GM19438 (cell line): ENCODE results near the gene TADA2A.
"Not testable (repeated sequence)": the region's sequence is repeated elsewhere in the genome, so short reads cannot be mapped to it uniquely, and the experiment has no call there.

Experiments used
- ATAC-seq: cut with Tn5 transposase; IDR thresholded peaks from one replicate; pipeline ENCODE4 v1.9.1; 2021; ENCODE audit warnings: low read depth; ENCODE audit not compliant: unreplicated experiment

Gene TADA2A

DNA sequence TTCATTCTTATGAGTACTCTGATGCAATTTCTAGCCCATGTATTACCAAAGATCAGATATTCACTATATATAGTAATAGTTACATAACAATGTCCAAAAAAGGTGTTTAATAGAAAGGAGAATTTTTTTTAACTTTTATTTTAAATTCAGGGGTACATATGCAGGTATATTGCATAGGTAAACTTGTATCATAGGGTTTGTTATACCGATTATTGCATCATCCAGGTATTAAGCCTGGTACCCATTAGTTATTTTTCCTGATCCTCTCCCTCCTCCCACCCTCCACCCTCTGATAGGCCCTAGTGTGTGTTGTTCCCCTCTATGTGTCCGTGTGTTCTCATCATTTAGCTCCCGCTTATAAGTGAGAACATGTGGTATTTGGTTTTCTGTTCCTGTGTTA is 51.1 kb downstream of the TADA2A start:
- ATAC-seq, result not testable (repeated sequence)

- no peak for ATAC-seq
These were observed 52.1 kb downstream of the TADA2A start for GRCh38 chr17:37458805-37459204.

- no peak for ATAC-seq
These were observed 55.0 kb downstream of the TADA2A start for GRCh38 chr17:37461668-37462067.

DNA sequence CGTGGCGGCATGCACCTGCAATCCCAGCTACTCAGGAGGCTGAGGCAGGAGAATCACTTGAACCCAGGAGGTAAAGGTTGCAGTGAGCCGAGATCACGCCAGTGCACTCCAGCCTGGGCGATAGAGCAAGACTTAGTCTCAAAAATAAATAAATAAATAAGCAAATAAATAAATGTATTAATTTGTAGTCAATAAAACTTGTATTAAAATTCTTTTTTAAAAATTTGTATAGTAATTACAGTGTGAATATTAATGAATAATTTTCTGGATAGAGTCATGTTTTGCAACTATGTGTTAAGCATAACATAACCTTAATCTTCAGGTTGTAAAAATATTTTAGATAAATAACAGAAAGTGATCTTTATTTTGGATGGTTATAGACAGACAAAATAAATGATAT is 55.8 kb downstream of the TADA2A start:
- no peak for ATAC-seq

DNA sequence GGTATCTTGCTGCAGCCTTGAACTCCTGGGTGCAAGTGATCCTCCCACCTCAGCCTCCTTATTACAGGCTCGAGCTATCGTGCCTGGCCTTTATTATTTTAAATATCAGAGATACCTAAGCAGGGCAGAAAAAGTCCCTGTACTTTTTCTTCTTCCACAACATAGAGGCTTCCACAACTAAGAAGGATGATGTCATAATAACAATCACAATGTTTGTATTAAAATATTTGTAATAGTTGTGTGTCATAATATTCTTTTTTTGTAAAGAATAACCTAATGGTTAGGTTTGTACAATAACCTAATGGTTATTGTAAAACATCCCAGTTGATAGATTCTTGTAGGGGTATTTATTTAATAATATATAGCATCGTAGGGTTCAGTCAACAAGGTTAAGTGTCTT is 56.4 kb downstream of the TADA2A start:
- no peak for ATAC-seq

DNA sequence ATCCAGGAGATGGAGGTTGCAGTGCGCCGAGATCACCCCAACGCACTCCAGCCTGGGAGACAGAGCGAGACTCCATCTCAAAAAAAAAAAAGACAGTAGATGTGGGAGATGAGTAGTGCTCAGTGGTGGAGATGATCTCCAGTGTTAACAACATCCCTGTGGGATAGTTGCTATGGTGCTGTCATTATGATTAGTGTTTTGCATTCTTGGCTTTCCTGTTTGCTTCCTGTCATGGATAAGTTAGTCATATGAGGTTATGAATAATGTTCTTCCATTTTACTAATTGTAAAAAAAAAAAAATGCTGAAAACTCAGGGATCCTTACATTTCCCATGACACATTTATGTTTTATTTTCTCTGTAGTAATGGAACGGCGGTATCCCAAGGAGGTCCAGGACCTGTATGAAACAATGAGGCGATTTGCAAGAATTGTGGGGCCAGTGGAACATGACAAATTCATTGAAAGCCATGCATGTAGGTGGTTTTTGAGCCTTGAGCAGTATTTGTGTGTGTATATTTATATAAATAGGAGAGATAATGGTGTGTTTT is 58.5 kb downstream of the TADA2A start:
- no peak for ATAC-seq

- ATAC-seq, result no peak
These were observed 59.8 kb downstream of the TADA2A start for GRCh38 chr17:37466471-37466870.

DNA sequence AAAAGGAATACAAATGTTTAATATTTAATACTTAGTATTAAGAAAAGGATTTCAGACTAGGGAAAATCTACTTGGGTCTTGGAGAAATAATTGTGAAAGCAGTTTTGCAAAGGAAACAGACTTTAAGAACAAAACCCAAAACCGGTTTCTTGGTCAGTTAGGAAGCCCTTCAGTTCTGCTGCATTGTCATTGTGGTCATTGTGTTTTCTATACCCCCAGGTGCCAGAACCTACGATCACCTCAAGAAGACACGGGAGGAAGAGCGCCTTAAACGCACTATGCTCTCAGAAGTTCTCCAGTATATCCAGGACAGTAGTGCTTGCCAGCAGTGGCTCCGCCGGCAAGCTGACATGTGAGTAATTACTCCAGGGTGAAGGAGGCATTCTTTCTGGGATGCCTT is 63.5 kb downstream of the TADA2A start:
- no peak for ATAC-seq

- ATAC-seq, result no peak
These were observed 69.2 kb downstream of the TADA2A start for GRCh38 chr17:37475731-37476420.

DNA sequence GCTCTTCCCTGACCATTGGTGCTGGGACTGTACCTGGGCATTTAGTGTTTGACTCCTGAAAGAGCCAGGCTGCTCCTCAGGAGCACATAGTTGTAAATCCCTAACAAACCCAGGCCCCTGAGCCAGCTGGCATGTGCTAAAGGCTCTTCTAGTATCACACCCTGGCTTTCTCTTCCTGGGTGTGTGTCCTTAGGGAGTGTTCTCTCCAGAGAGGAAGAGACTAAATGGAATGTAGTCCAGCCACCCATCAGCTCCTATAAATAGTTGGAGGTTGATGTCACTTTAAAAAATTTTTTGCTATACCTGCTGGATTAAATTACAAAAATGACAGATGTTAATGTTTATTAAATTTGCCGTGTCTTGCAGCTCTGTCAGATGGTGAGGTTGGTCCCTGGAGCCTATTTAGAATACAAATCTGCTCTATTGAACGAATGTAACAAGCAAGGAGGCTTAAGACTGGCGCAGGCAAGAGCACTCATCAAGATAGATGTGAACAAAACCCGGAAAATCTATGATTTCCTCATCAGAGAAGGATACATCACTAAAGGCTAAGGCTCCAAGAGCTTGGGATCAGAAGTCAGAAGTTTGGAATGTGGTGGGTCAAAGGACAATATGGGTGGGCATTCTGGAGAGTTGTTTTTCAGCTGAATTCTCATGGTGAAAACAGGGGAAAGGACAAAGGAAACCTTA is 69.9 kb downstream of the TADA2A start:
- no peak for ATAC-seq

GRCh38 chr17:37478187-37478586 is 71.5 kb downstream of the TADA2A start:
- ATAC-seq, result no peak

GRCh38 chr17:37479025-37479424 is 72.3 kb downstream of the TADA2A start:
- ATAC-seq, result no peak

- ATAC-seq, result no peak
These were observed 73.7 kb downstream of the TADA2A start for GRCh38 chr17:37480427-37480826.

GRCh38 chr17:37481001-37481665 is 74.4 kb downstream of the TADA2A start:
- no peak for ATAC-seq

DNA sequence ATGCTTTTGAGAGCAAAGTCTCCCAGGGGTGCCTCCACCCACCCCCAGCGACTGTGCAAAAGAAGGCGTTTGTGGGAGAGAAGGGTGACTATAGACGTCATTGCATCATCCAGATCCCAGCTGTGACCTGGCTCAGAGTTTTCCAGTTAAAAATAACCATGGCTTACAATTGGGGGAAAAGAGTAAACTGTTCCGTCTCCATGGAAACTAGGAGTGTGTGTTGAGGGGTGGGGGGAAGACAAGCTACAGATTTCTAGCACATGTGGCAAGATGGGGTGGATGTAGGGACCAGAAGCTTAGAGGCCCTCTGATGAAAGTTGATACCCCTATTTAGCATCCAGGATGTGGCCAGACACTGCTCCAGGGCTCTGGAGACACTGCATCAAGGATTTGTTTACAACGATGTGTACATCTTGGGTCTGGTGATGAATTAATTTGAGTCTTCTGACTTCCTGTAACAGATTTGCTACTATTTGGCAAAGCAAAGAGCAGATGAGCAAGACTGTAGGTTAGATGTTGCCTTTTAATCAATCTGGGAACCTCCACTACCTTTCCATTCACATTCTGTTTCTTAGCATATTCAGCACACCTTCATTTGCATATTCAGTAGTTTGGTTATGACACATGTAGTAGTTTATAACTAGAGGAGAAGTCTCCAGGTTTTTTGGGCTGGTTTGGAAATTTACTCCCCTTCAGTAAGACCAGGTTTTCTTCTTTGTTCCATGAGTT is 76.8 kb downstream of the TADA2A start:
- ATAC-seq, result no peak

DNA sequence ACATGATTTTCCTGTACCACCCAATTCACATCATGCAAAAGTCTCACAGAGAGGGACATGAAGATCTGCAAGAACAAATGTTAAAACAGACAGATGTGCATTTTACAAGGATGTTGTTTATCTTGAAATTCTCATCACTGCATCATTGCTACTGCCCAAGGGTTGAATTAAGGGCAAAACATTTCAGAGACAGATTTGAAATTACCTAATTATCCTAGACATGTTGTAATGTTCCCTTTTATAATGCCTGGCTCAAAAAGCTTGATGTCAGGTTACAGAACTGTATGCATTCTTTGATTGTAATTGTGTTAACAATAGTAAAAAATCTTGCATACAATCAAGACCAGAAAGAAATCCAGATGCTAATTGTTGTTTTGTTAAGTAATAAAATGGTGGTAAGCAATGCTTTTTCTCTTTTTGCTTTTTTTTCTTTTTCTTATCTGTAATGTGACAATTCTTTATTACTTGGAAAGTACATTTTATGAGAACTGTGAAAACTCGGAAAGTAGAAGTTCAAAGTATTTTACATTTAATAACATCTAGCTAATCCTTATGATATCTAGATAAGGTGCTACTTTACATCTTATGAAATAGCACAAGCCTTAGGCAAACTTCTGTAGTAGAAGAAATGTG is 79.4 kb downstream of the TADA2A start:
- no peak for ATAC-seq

DNA sequence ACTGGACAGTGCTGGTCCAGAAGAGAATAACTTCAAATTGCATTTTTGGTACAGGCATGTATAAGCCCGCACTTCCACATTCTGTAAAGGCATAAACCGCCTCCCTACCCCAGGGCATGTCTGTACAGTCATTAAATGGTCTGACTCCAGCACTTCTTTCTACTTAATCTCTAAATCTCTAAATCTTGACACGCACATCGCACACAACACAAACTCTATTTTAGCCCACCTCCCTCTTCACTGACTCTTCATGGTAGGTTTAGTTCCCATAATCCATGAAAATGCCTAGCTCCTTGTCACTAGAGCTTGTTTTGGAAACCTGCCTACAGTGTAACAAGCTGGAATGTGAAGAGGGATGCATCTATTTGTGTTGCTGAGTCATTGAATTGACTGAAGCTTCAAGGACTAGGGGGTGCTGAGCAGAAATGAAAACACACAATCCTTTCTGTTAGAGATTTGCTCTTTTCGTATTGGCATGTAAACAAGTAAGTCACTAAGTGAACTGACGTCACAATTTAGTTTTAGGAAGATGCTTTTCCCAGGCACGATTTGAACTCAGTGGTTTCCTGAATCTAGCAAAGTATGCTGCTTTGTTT is 81.4 kb downstream of the TADA2A start:
- no peak for ATAC-seq

- no peak for ATAC-seq
These were observed 82.0 kb downstream of the TADA2A start for GRCh38 chr17:37488607-37489196.

- ATAC-seq, result peak; percentile 63
These were observed 82.7 kb downstream of the TADA2A start, which contains the start of gene DUSP14 for GRCh38 chr17:37489197-37490001. Gene DUSP14 (plus strand): TSS chr17:37489891. CDS start chr17:37512273, 22,382 bp downstream.
